Fibroblast of the conjunctiva (primary cell): ENCODE measurements around the gene CHTF18.

Experiments used
- DNase-seq: peaks from one replicate; pipeline ENCODE4 v3.0.0-alpha.2; 2010; ENCODE audit warnings: low read depth

The CHTF18 gene

DNA sequence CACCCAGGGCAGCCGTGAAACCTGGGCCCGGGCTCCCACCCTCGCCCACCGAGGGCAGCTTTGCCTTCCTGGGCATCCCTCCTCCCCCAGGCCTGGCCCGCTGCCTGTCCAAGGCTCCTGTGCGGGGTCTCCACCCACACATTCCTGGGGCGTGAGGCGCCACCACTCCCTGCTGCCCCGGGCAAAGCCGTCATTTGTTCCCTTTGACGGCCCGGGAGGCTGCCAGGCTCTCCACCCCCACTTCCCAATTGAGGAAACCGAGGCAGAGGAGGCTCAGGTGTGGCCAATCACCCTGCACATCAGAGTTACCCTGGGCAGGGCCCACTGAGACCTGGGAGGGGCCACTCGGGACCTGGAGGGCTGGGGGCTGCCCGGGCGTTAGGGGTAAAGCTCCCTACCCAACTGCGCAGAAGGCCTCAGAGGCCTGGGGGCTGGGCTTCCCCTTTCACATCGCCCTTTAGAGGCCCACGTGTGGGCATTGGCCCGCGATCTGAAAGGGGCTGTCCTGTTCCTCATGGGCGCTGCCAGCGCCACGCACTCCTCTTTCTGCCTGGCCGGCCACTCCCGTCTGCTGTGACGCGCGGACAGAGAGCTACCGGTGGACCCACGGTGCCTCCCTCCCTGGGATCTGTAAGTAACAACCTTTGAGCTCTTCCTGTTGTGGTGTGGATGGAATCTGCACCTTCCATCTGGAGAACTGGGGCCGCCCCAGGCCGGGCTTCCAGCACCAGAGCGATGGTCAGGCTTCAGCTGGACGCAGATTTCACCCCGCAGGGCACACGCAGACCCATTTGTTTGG, 27.7 kb upstream of the CHTF18 start, which contains the start of gene MSLN:
Gene MSLN, plus strand, starts transcription at position 190 of the 799 bp plus-strand sequence. CDS start 1,947 bp downstream, outside the sequence.
- DNase-seq, result no peak

DNA sequence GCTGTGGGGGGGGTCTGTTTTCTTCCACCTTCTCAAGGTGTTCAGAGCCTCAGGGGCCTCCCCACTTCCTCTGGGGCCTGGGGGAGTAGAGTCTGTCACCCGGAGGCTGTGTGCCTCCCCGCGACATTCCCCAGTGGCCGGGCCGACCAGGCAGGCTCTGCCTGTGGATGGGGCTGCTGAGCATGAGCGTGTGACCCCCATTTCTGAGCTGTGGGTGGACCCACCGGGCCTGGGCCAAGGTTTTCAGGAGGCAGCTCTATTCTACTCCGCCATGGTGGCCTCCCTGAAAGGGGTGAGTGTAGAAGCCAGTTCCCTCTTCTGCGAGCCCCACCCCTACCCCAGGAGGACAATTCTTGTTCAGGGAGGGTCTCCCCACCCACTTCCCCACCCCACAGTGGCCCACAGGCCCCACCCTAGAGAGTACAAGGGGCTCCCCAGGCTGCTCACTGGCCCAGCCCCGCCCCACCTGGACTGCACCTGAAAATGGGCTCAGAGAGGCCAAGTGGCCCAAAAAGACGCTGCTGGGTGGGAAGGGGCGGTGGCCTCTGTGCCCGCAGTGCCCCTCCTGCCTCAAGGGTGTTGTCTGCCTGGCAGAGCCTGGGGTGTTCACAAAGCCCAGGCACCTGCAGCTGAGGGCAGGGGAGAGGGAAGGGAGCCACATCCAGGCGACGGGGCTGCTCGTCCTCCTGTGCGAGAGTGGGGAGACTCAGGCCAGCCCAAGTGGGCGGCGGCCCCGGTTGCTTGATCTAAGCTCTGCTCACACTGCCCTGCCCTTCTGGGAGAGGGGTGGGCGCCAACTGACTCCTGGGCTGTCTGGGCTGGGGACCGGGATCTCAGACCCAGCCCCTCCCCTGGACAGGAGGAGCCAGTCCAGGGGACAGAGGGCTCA, 26.6 kb upstream of the CHTF18 start:
- DNase-seq, result no peak

DNA sequence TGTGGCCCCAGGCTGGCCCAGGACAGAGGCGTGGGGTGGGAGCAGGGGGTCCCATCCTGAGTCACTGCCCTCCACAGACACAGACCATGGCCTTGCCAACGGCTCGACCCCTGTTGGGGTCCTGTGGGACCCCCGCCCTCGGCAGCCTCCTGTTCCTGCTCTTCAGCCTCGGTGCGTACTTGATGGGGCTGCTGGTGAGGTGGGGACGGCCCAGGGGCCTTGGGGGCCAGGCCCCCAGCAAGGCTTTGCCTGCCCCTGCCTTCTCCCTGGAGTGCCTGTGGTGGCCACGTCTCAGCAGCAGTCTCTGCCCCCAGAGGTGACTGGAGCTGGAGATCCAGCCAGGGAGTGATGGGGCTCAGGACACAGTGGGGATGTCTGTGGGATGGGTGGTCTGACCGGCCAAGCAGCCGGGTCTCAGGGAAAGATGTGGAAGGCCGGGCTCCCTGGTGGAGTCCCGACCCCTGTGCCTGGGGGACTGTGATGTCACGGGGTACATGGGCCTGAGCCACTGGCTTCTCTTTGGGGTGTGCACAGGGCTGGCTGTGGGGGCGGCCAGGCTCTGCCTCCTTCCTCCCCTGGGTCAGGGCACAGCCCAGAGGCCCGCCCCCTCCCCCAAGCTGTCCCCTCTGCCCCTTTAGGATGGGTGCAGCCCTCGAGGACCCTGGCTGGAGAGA, 25.7 kb upstream of the CHTF18 start:
- no peak for DNase-seq

DNA sequence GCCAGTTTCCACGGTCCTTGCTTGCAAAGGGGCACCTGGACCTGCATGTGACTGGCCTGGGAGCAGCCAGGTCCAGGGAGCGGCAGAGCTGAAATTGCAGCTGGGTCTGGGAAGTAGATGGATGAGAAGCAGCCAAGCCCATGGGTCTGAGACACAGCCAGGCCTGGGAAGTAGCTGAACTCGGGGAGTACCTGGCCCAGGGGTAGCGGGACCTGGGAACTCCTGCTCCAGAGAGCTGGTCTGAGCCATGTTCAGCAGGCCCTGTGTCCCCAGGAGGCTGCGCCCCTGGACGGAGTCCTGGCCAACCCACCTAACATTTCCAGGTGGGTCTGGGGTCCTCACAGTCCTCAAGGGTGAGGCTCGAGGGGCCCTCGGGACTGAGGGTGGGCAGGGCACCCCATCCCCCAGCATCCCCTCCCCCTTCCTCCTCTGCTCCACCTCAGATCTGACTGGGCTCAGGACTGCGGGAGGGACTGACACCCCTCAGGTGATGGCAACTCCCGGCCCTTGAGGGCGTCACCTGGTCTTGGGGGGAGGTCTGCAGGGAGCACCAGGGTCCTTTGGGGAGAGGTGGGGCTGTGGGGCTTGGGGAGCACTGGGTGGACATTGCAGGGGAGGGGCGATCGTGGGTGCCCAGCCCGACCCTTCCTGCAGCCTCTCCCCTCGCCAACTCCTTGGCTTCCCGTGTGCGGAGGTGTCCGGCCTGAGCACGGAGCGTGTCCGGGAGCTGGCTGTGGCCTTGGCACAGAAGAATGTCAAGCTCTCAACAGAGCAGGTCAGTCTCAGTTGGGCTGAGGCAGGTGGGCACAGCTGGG, 24.8 kb upstream of the CHTF18 start:
- no peak for DNase-seq

DNA sequence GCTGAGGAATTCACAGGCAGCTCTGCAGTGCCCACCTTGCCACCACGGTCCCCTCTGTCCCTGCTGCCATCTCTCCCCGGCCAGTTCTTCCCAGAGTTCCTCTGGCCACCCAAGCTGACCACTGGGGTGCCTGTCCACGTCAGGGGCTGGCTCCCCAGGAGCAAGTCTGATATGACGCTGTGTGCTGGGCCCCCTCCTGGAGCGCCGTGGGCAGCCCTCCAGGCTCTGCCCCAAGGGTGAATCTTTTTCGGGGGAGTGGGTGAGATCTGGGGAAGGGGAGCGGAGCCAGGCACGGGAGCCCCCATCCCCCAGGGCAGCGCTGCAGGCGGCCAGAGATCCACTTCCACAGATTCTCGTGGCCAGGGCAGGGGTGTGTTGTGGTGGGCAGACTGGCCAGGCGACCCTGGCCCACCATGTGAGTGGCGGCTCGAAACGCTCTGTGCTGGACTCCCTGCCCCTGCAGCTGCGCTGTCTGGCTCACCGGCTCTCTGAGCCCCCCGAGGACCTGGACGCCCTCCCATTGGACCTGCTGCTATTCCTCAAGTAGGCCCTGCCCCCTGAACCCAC, 24.2 kb upstream of the CHTF18 start:
- no peak for DNase-seq

DNA sequence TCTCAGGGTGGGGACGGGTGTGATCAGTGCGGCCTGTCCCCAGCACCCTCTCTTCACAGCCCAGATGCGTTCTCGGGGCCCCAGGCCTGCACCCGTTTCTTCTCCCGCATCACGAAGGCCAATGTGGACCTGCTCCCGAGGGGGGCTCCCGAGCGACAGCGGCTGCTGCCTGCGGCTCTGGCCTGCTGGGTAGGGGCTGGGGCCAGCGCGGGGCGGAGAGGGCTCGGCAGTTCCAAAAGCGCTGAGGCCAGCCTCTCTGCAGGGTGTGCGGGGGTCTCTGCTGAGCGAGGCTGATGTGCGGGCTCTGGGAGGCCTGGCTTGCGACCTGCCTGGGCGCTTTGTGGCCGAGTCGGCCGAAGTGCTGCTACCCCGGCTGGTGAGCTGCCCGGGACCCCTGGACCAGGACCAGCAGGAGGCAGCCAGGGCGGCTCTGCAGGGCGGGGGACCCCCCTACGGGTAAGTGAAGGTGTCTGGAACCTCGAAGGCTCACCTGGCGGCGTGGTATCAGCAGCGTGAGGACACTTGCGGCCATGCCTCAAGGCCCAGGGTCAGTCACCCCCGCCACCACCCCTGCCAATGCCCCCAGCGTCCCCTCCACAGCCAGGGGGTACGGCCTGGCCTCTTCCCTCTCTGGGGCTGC, 23.5 kb upstream of the CHTF18 start:
- DNase-seq, result no peak

DNA sequence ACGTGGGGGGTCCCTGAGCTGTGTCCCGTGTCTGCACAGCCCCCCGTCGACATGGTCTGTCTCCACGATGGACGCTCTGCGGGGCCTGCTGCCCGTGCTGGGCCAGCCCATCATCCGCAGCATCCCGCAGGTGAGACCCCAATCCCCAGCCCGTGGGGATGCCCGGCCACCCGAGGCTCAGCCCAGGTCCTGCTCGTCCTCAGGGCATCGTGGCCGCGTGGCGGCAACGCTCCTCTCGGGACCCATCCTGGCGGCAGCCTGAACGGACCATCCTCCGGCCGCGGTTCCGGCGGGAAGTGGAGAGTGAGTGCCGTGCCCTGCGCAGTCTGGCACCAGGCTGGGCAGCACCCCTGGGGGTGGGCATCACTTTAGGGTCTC, 22.9 kb upstream of the CHTF18 start:
- DNase-seq, result no peak

DNA sequence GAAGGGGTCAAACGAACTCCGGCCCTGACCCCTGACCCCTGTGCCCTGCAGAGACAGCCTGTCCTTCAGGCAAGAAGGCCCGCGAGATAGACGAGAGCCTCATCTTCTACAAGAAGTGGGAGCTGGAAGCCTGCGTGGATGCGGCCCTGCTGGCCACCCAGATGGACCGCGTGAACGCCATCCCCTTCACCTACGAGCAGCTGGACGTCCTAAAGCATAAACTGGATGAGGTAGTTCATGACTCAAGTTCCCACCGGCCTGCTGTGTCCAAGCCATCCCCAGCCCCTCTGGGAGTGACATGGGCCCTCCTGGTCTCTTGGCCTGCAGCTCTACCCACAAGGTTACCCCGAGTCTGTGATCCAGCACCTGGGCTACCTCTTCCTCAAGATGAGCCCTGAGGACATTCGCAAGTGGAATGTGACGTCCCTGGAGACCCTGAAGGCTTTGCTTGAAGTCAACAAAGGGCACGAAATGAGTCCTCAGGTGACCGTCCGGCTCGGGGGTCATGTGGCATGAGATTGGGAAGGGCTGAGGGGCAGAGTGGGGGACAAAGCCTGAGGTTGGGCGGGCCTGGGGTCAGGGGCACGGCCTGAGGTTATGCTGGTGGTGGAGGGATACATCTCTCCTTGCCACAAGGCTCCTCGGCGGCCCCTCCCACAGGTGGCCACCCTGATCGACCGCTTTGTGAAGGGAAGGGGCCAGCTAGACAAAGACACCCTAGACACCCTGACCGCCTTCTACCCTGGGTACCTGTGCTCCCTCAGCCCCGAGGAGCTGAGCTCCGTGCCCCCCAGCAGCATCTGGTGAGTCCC, 22.2 kb upstream of the CHTF18 start:
- no peak for DNase-seq

DNA sequence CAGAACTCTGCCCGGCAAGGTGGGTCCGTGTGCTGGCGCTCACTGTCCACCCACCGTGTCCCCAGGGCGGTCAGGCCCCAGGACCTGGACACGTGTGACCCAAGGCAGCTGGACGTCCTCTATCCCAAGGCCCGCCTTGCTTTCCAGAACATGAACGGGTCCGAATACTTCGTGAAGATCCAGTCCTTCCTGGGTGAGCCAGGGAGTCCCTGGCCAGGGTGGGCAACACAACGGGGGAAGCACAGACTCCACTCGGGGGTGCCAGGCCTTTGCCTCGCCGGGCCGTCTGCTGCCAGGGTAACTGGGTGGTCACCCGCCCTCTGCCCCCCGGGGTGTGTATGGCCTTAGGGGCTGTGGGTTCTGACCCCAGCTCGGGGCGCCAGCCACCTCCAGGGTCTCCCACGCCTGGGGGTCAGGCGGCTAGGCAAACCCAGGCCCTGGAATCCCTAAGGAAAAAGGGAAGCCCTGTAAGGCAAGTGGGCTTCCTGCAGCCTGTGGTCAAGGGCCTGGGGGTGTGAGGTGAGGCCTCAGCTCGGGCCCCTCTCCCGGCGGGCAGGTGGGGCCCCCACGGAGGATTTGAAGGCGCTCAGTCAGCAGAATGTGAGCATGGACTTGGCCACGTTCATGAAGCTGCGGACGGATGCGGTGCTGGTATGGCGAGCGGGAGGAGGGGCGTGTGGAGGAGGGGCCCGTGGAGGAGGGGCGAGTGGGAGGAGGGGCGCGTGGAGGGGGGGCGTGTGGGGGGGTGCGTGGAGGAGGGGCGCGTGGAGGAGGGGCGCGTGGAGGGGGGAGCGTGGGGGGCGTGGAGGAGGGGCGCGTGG, 21.4 kb upstream of the CHTF18 start:
- no peak for DNase-seq

DNA sequence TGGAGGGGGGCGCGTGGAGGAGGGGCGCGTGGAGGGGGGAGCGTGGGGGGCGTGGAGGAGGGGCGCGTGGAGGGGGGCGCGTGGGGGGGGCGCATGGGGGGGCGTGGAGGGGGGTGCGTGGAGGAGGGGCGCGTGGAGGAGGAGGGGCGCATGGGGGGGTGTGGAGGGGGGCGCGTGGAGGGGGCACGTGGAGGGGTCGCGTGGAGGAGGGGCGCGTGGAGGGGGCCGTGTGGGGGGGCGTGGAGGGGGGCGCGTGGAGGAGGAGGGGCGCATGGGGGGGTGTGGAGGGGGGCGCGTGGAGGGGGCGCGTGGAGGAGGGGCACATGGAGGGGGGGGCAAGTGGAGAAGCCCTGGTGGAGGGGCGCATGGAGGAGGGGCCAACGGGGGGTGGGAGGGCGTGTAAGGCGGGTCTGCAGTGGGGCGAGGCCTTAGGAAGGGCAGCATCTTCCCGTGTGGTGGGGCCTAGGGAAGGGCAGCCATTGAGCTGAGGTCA, 20.6 kb upstream of the CHTF18 start:
- no peak for DNase-seq

DNA sequence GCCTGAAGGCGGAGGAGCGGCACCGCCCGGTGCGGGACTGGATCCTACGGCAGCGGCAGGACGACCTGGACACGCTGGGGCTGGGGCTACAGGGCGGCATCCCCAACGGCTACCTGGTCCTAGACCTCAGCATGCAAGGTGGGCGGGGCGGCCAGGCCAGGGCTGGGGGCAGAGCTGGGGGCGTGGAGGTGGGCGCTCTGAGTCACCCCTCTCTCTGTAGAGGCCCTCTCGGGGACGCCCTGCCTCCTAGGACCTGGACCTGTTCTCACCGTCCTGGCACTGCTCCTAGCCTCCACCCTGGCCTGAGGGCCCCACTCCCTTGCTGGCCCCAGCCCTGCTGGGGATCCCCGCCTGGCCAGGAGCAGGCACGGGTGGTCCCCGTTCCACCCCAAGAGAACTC, 20.0 kb upstream of the CHTF18 start:
- no peak for DNase-seq

DNA sequence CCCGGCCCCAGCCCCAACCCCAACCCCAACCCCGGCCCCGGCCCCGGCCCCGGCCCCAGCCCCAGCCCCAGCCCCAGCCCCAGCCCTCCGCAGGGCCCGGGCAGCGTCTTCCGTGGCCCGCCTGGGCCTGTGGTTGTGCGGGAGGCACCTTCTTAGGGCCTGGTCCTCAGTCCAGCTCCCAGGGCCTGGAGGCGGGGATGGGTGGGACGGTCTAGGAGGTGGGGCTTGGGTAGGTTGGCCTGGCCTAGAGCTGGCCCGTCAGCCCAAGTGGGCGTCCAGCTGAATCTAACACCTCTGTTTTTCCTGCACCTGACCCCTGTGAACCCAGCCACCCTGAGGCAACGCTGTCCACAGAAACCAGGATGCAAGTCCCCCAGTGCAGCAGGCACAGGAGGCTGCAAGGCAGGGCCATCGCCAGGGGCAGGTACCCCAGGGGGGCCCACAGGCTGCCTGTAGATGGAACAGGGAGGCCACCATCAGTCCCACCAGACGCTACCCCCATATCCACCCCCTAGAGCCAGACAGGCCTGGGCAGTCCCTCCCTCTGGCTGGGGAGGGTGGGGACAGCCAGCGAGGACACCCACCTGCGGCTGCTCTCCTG, 19.1 kb upstream of the CHTF18 start:
- no peak for DNase-seq

DNA sequence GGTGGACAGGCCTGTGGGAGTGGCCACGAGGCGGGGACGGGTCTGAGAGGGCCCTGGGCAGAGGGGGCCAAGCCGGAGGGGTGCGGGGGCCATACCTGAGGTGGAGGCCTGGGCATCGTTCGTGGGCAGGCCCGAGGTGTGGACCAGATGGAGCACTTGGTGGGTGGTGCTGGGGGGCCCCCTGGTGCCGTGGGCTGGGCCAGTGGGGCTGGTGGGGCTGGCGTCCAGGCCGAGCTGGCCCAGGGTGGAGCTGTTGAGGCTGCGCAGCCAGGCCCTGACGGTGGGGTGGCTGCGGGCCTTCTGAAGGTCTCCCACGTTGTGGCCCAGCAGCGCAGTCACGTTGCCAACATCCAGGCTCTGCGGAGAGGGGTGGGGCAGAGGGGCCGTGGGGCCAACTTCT, 18.5 kb upstream of the CHTF18 start:
- no peak for DNase-seq

DNA sequence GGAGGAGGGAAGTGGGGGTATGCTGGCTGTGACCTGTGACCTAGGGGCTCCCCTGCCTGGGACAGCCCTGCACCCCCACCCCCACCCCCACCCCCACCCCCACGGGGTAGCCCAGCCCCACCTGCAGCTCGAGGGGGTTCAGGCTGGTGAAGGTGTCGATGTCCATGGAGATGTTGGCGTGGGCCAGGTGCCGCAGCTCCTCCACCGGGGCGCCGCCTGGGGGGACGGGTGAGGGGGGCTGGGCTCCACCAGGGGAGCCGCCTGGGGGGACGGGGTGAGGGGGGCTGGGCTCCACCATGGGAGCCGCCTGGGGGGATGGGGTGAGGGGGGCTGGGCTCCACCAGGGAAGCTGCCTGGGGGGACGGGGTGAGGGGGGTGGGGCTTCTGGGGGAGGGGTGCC, 18.0 kb upstream of the CHTF18 start:
- DNase-seq, result no peak

DNA sequence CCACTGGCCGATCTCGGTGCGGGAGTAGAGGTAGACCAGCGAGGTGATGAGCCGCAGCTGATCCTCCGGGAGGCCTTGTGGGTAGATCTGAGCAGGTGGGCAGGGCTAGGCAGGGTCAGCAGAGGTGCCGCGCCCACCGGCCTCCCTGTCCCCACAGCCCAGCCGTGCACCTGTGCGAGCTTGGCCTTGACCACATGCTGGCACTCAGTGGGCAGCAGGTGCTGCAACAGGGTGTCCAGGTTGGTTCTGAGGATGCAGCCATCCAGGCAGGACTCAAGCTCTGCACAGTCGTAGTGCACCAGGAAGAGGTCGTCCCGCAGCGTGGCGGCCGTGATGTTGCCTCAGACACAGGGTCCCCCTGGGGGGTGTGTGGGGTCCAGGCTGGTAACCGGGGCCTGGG, 15.5 kb upstream of the CHTF18 start:
- DNase-seq, result no peak

DNA sequence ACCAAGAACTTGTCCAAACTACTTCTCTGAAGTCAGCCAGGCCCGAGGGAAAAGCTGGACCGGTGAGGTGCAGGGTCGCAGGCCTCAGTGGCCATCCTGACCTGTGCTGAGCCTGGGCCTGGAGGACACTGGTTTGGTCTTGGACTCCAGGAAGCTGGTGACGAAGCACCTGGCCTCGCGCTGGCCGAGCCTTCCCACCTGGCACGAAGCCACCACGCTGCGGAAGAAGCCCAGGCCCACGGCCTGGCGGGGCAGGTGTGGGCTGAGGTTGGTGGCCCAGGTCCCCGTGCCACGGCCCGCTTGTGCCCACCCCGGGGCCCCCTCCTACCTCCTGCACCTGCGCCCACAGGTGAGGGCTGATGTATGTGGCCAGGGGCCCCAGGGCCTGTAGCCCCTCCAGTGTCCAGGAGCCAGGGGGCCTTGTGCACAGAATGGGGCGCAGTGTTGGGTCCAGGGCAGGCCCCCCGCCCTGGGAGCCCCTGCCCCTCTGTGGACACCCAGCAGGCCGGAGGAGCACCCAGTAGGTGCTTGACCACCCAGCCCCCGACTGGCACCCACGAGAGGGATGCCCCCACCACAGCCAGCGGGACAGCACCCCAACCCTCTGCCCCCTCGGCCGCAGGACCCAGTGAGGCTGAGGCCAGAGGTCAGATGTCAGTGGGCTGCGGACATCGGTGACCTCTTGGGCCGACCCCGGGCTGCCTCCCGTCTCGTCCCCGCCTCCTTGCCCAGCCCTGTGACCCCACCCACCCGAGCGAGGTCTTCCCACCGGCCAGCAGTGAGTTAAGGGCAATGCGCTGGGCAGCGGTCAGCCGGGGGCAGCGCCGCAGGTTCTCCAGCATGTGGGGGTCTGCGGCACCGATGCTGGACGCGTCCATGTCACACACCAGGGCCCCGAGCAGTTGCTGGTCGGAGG, 14.1 kb upstream of the CHTF18 start:
- no peak for DNase-seq

DNA sequence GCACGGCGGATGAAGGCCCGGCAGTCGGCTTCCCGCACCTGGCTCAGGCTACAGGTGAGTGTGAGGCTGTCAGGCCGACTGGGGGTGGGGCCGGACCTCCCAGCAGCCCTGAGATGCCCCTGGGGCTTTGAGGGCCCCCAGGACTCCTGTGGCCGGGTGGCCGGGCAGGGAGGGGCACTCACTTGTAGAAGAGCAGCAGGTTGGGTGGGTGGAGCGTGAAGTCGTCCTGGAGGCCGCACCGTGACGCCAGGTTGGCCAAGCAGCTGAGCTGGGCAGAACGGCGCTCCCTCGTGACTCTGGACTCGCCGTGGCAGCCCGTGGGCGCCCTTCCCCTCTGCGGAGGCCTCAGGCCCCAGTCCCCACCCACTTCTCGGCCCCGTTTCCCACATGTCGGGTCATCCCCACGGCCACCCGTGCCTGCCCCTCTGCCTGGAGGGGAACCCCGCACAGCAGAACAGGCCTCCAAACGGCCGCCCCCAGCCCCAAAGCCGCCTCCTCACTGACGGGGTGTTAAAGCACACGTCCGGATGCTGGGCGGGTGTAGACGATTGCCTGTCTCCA, 13.1 kb upstream of the CHTF18 start:
- DNase-seq, result no peak
